Esophagus squamous epithelium (tissue), 4 donors: ENCODE measurements around the gene HNRNPH1.
"Not testable (repeated sequence)": the region's sequence is repeated elsewhere in the genome, so short reads cannot be mapped to it uniquely, and the experiment has no call there.

ENCODE experiments used
- POLR2A ChIP-seq, 4 donors: fragments of 450-650 bp; IDR thresholded peaks; one replicate each; pipeline ENCODE4 v1.6.1; 2017; ENCODE audit warnings: antibody characterized with exemption in 4 of 4, mild to moderate bottlenecking in 4 of 4, moderate library complexity in 3 of 4
- TF ChIP-seq, protein P1 (sequence below), 6 experiments: fragments of 450-650 bp in 4 of 6; fragments of 200-600 bp in 2 of 6; sonication (generic) in 2 of 6; IDR thresholded peaks; one replicate each; pipeline ENCODE4 v1.5.1; 2016 to 2019; ENCODE audit warnings: antibody characterized with exemption in 6 of 6, mild to moderate bottlenecking in 4 of 6, moderate library complexity in 4 of 6

DNA sequence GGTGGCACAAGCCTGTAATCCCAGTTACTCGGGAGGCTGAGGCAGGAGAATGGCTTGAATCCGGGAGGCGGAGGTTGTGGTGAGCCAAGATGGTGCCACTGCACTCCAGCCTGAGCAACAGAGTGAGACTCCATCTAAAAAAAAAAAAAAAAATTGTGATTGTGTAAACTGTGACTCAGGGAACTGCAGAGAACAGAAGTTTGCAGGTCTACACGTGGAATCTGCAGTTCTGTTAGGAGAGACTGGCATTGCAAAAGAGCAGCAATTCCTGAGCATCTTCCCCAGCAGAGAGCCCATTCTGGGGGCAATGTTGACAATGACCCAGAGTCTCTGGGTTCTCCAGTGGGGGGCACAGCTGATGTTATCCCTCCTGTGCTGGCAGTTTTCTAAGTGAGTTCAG is 18.3 kb upstream of the HNRNPH1 start:
- TF ChIP-seq POLR2A (IDR thresholded peaks at IDR 0.05) = not testable (repeated sequence)
- TF ChIP-seq, protein P1, sequence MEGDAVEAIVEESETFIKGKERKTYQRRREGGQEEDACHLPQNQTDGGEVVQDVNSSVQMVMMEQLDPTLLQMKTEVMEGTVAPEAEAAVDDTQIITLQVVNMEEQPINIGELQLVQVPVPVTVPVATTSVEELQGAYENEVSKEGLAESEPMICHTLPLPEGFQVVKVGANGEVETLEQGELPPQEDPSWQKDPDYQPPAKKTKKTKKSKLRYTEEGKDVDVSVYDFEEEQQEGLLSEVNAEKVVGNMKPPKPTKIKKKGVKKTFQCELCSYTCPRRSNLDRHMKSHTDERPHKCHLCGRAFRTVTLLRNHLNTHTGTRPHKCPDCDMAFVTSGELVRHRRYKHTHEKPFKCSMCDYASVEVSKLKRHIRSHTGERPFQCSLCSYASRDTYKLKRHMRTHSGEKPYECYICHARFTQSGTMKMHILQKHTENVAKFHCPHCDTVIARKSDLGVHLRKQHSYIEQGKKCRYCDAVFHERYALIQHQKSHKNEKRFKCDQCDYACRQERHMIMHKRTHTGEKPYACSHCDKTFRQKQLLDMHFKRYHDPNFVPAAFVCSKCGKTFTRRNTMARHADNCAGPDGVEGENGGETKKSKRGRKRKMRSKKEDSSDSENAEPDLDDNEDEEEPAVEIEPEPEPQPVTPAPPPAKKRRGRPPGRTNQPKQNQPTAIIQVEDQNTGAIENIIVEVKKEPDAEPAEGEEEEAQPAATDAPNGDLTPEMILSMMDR (IDR thresholded peaks at IDR 0.05) = not testable (repeated sequence)
